Colon (tissue), 2 donors: ENCODE results near the gene RAB10.
"Not testable (repeated sequence)": the region's sequence is repeated elsewhere in the genome, so short reads cannot be mapped to it uniquely, and the experiment has no call there.

Experiments
- FAIRE-seq: peaks from 2 replicates; lab custom pipeline; 2012; peaks lifted over from hg19 to GRCh38; lab: Jason Lieb, UNC
- donor health status: control.
- donor health status: control.

Gene RAB10

GRCh38 chr2:26161926-26162325, 128.0 kb downstream of the RAB10 start:
- no peak for FAIRE-seq

- no peak for FAIRE-seq
These were observed 129.1 kb downstream of the RAB10 start for GRCh38 chr2:26162963-26163362.

- no peak for FAIRE-seq
These were observed 130.3 kb downstream of the RAB10 start for GRCh38 chr2:26164231-26164630.

- no peak for FAIRE-seq
These were observed 130.8 kb downstream of the RAB10 start for GRCh38 chr2:26164641-26165211.

- no peak for FAIRE-seq
These were observed 131.5 kb downstream of the RAB10 start for GRCh38 chr2:26165403-26165802.

GRCh38 chr2:26166541-26166940, 132.7 kb downstream of the RAB10 start:
- FAIRE-seq: not testable (repeated sequence)

GRCh38 chr2:26168785-26169184, 134.9 kb downstream of the RAB10 start:
- no peak for FAIRE-seq

GRCh38 chr2:26169226-26169625, 135.3 kb downstream of the RAB10 start:
- FAIRE-seq: no peak

GRCh38 chr2:26169681-26170414, 136.0 kb downstream of the RAB10 start:
- no peak for FAIRE-seq

- no peak for FAIRE-seq
These were observed 136.9 kb downstream of the RAB10 start for GRCh38 chr2:26170795-26171194.

GRCh38 chr2:26172189-26172870, 138.4 kb downstream of the RAB10 start:
- FAIRE-seq: no peak

GRCh38 chr2:26172871-26173775, 139.2 kb downstream of the RAB10 start, which contains the start of gene GAREM2:
TSS of gene GAREM2 (plus strand) at chr2:26173088. CDS start at chr2:26173221, 133 bp downstream.
- FAIRE-seq: no peak

- FAIRE-seq: no peak
These were observed 140.0 kb downstream of the RAB10 start for GRCh38 chr2:26173776-26174482.

- no peak for FAIRE-seq
These were observed 141.0 kb downstream of the RAB10 start for GRCh38 chr2:26174691-26175465.

- no peak for FAIRE-seq
These were observed 141.8 kb downstream of the RAB10 start for GRCh38 chr2:26175466-26176278.

- FAIRE-seq: no peak
These were observed 142.4 kb downstream of the RAB10 start for GRCh38 chr2:26176279-26176615.

- no peak for FAIRE-seq
These were observed 143.2 kb downstream of the RAB10 start for GRCh38 chr2:26177122-26177521.

- FAIRE-seq: no peak
These were observed 144.4 kb downstream of the RAB10 start for GRCh38 chr2:26178246-26178645.

- FAIRE-seq: no peak
These were observed 145.0 kb downstream of the RAB10 start for GRCh38 chr2:26178746-26179436.
